GOT3 (cell line): ENCODE measurements around the gene SPCS1.
"Not testable (repeated sequence)": the region's sequence is repeated elsewhere in the genome, so short reads cannot be mapped to it uniquely, and the experiment has no call there.

Source experiments
- DNase-seq: peaks from one replicate; lab custom pipeline; 2025; ENCODE audit warnings: mixed read lengths; lab: John Stamatoyannopoulos, UW

The SPCS1 gene

GRCh38 chr3:52705688-52706686 lies at the start of gene SPCS1, which contains the start of gene GLT8D1:
Gene SPCS1 (plus strand): TSS chr3:52706106. CDS start chr3:52706247, 141 bp downstream.
Gene GLT8D1 (minus strand): TSS chr3:52705791. CDS start chr3:52700460, 5,331 bp downstream.
- DNase-seq: peak; percentile 86

GRCh38 chr3:52660046-52660445 lies 45.9 kb upstream of the SPCS1 start:
- no peak for DNase-seq

GRCh38 chr3:52663098-52663497 lies 42.8 kb upstream of the SPCS1 start:
- DNase-seq: no peak

- peak; percentile 68 for DNase-seq
These were observed 35.0 kb upstream of the SPCS1 start for GRCh38 chr3:52670621-52671521.

- no peak for DNase-seq
These were observed 34.2 kb upstream of the SPCS1 start for GRCh38 chr3:52671676-52672075.

GRCh38 chr3:52676201-52676600 lies 29.7 kb upstream of the SPCS1 start:
- not testable (repeated sequence) for DNase-seq

- DNase-seq: no peak
These were observed 27.4 kb upstream of the SPCS1 start for GRCh38 chr3:52678265-52679198.

GRCh38 chr3:52679199-52679538 lies 26.7 kb upstream of the SPCS1 start:
- DNase-seq: no peak

GRCh38 chr3:52679811-52680210 lies 26.1 kb upstream of the SPCS1 start:
- DNase-seq: no peak

GRCh38 chr3:52681596-52681995 lies 24.3 kb upstream of the SPCS1 start:
- no peak for DNase-seq

- no peak for DNase-seq
These were observed 23.9 kb upstream of the SPCS1 start for GRCh38 chr3:52682016-52682415.

GRCh38 chr3:52683611-52684010 lies 22.3 kb upstream of the SPCS1 start:
- no peak for DNase-seq

GRCh38 chr3:52684184-52684583 lies 21.7 kb upstream of the SPCS1 start:
- DNase-seq: no peak

GRCh38 chr3:52685285-52685708 lies 20.6 kb upstream of the SPCS1 start:
- DNase-seq: peak; percentile 78

GRCh38 chr3:52685709-52686691 lies 19.9 kb upstream of the SPCS1 start, which contains the start of the genes GNL3 and PBRM1:
Gene GNL3 (plus strand): TSS chr3:52686032. CDS start chr3:52686093, 61 bp downstream.
Gene PBRM1 (minus strand): TSS chr3:52685913.
- peak; percentile 79 for DNase-seq

GRCh38 chr3:52688266-52688665 lies 17.6 kb upstream of the SPCS1 start:
- DNase-seq: no peak

- DNase-seq: no peak
These were observed 16.8 kb upstream of the SPCS1 start for GRCh38 chr3:52689151-52689550.

GRCh38 chr3:52690560-52690959 lies 15.3 kb upstream of the SPCS1 start:
- DNase-seq: no peak

- no peak for DNase-seq
These were observed 12.8 kb upstream of the SPCS1 start for GRCh38 chr3:52693071-52693470.
